HepG2 (cell line): ENCODE measurements around the gene SERPINB1. TPM values are rescaled to one million over a fixed set of nuclear protein-coding genes. Genes with fewer than 3 reads are reported as not detected.

Source experiments
- ELF3 ChIP-seq: IDR thresholded peaks from 2 replicates; pipeline ENCODE4 v1.6.1; 2016; ENCODE audit warnings: missing genetic modification reagents, missing compliant biosample characterization
- FOXA3 ChIP-seq: IDR thresholded peaks from 2 replicates; pipeline ENCODE4 v1.6.1; 2016; ENCODE audit warnings: missing genetic modification reagents, missing compliant biosample characterization
- IRF2 ChIP-seq: IDR thresholded peaks from 2 replicates; pipeline ENCODE4 v1.6.1; 2018; ENCODE audit warnings: missing genetic modification reagents, missing compliant biosample characterization
- RXRA ChIP-seq: sonication (generic); formaldehyde crosslinking; IDR thresholded peaks from 2 replicates; pipeline ENCODE4 v1.5.1; 2020; ENCODE audit warnings: missing genetic modification reagents
- ZNF383 ChIP-seq: sonication (generic); formaldehyde crosslinking; IDR thresholded peaks from 2 replicates; pipeline ENCODE4 v1.4.0; 2020; ENCODE audit warnings: missing genetic modification reagents, mild to moderate bottlenecking, borderline replicate concordance
- ZNF839 ChIP-seq: sonication (generic); formaldehyde crosslinking; IDR thresholded peaks from 2 replicates; pipeline ENCODE4 v1.4.0; 2020; ENCODE audit warnings: missing genetic modification reagents, mild to moderate bottlenecking, borderline replicate concordance
- polyA plus RNA-seq, 8 experiments: library from polyadenylated mRNA; depleted of rRNA in 3 of 8; stranded (reverse) in 7 of 8; unstranded in 1 of 8; fragments of >200 nt; fragmentation: Illumina TruSeq in 4 of 8; extraction: Trizol in 4 of 8; gene quantifications; 2 replicates each; pipeline versions ENCODE4 v1.2.1 to v1.2.3, GENCODE V29; 2011 to 2016; ENCODE audit warnings: low read depth in 4 of 8, missing spikeins in 1 of 8, mixed read lengths in 1 of 8; ENCODE audit not compliant: insufficient read depth in 1 of 8
- total RNA-seq, 5 experiments: library from RNA; depleted of rRNA; stranded (reverse); fragments of >200 nt; fragmentation: Illumina TruSeq; extraction: Trizol; gene quantifications; 2 replicates each; pipeline ENCODE4 v1.2.3, GENCODE V29; 2016; ENCODE audit warnings: low read depth in 1 of 5
- TF ChIP-seq, protein P1 (sequence below): sonication (generic); formaldehyde crosslinking; IDR thresholded peaks from 2 replicates; pipeline ENCODE4 v1.4.0; 2020; ENCODE audit warnings: low read depth, missing genetic modification reagents
- TF ChIP-seq, protein P2 (sequence below): sonication (generic); formaldehyde crosslinking; IDR thresholded peaks from 2 replicates; pipeline ENCODE4 v1.4.0; 2020; ENCODE audit warnings: mild to moderate bottlenecking, low read depth, missing genetic modification reagents
- TF ChIP-seq, protein P3 (sequence below): sonication (generic); formaldehyde crosslinking; IDR thresholded peaks from 2 replicates; pipeline ENCODE4 v1.8.0; 2022; ENCODE audit warnings: mild to moderate bottlenecking, missing genetic modification reagents
- TF ChIP-seq, protein P4 (sequence below): sonication (generic); formaldehyde crosslinking; conservative IDR thresholded peaks from 2 replicates; pipeline ENCODE4 v1.8.0; 2022; ENCODE audit warnings: mild to moderate bottlenecking, moderate library complexity, missing genetic modification reagents
- TF ChIP-seq, protein P5 (sequence below): sonication (generic); formaldehyde crosslinking; IDR thresholded peaks from 2 replicates; pipeline ENCODE4 v1.9.0; 2021; ENCODE audit warnings: mild to moderate bottlenecking, missing genetic modification reagents

The SERPINB1 gene
- total and polyA plus RNA-seq, 2 of the 13 experiments (the other 11 are each of a cell fraction or from before 2014, with no cell fraction given) = 41.4 to 60.5 TPM

DNA sequence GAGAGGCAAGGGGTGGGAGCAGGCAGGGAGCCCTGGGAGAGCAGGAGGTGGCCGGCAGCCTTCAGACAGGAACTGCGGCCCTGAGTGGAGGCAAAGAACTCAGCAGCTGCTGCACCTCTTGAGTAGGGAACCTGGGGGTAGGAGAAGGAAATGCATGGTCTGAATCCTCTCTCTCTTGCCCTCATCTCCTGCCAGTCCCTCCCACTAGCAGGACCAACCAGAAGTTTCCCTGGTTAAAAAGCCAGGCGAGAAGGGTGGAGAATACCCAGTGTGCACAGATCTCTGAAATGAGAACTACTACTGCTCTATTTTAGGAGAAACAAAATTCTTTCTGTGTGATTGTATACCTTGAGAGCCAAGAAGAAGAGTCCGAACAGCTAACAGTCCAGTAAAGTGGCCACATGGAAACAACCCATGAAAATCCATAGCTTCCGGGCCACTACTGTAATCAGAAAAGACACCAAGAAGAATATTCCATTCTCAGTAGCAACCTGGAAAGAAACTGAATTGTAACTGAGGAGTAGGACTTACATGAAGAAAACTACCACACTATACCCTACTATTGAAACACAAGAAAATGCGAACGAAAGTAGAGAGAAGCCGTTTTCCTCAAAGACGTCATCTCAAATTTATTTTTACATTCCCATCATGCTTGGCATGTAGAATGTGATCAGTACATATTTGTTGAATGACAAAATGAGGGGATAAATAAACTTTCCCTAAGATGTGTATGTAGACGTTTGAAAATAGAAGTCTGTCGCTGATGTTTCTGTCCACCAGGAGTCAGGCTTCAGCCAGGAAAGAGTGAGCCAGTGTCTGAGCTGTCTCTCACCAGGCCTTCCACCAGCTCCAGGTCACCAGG is 50.8 kb downstream of the SERPINB1 start (continued):
- TF ChIP-seq, protein P1, sequence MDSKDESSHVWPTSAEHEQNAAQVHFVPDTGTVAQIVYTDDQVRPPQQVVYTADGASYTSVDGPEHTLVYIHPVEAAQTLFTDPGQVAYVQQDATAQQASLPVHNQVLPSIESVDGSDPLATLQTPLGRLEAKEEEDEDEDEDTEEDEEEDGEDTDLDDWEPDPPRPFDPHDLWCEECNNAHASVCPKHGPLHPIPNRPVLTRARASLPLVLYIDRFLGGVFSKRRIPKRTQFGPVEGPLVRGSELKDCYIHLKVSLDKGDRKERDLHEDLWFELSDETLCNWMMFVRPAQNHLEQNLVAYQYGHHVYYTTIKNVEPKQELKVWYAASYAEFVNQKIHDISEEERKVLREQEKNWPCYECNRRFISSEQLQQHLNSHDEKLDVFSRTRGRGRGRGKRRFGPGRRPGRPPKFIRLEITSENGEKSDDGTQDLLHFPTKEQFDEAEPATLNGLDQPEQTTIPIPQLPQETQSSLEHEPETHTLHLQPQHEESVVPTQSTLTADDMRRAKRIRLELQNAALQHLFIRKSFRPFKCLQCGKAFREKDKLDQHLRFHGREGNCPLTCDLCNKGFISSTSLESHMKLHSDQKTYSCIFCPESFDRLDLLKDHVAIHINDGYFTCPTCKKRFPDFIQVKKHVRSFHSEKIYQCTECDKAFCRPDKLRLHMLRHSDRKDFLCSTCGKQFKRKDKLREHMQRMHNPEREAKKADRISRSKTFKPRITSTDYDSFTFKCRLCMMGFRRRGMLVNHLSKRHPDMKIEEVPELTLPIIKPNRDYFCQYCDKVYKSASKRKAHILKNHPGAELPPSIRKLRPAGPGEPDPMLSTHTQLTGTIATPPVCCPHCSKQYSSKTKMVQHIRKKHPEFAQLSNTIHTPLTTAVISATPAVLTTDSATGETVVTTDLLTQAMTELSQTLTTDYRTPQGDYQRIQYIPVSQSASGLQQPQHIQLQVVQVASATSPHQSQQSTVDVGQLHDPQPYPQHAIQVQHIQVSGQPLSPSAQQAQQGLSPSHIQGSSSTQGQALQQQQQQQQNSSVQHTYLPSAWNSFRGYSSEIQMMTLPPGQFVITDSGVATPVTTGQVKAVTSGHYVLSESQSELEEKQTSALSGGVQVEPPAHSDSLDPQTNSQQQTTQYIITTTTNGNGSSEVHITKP (CRISPR knock-in tag) = no peak
- TF ChIP-seq, protein P2, sequence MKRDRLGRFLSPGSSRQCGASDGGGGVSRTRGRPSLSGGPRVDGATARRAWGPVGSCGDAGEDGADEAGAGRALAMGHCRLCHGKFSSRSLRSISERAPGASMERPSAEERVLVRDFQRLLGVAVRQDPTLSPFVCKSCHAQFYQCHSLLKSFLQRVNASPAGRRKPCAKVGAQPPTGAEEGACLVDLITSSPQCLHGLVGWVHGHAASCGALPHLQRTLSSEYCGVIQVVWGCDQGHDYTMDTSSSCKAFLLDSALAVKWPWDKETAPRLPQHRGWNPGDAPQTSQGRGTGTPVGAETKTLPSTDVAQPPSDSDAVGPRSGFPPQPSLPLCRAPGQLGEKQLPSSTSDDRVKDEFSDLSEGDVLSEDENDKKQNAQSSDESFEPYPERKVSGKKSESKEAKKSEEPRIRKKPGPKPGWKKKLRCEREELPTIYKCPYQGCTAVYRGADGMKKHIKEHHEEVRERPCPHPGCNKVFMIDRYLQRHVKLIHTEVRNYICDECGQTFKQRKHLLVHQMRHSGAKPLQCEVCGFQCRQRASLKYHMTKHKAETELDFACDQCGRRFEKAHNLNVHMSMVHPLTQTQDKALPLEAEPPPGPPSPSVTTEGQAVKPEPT = no peak
- TF ChIP-seq, protein P3, sequence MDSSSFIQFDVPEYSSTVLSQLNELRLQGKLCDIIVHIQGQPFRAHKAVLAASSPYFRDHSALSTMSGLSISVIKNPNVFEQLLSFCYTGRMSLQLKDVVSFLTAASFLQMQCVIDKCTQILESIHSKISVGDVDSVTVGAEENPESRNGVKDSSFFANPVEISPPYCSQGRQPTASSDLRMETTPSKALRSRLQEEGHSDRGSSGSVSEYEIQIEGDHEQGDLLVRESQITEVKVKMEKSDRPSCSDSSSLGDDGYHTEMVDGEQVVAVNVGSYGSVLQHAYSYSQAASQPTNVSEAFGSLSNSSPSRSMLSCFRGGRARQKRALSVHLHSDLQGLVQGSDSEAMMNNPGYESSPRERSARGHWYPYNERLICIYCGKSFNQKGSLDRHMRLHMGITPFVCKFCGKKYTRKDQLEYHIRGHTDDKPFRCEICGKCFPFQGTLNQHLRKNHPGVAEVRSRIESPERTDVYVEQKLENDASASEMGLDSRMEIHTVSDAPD = no peak
- no peak for TF ChIP-seq ZNF839 (CRISPR knock-in tag)
- no peak for TF ChIP-seq ZNF383 (CRISPR knock-in tag)
- TF ChIP-seq IRF2 = peak; percentile 73
- TF ChIP-seq, protein P4, sequence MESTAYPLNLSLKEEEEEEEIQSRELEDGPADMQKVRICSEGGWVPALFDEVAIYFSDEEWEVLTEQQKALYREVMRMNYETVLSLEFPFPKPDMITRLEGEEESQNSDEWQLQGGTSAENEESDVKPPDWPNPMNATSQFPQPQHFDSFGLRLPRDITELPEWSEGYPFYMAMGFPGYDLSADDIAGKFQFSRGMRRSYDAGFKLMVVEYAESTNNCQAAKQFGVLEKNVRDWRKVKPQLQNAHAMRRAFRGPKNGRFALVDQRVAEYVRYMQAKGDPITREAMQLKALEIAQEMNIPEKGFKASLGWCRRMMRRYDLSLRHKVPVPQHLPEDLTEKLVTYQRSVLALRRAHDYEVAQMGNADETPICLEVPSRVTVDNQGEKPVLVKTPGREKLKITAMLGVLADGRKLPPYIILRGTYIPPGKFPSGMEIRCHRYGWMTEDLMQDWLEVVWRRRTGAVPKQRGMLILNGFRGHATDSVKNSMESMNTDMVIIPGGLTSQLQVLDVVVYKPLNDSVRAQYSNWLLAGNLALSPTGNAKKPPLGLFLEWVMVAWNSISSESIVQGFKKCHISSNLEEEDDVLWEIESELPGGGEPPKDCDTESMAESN (CRISPR knock-in tag) = peak; percentile 52; the same call in 1 of the 2 replicates
- no peak for TF ChIP-seq RXRA (CRISPR knock-in tag)
- TF ChIP-seq, protein P5, sequence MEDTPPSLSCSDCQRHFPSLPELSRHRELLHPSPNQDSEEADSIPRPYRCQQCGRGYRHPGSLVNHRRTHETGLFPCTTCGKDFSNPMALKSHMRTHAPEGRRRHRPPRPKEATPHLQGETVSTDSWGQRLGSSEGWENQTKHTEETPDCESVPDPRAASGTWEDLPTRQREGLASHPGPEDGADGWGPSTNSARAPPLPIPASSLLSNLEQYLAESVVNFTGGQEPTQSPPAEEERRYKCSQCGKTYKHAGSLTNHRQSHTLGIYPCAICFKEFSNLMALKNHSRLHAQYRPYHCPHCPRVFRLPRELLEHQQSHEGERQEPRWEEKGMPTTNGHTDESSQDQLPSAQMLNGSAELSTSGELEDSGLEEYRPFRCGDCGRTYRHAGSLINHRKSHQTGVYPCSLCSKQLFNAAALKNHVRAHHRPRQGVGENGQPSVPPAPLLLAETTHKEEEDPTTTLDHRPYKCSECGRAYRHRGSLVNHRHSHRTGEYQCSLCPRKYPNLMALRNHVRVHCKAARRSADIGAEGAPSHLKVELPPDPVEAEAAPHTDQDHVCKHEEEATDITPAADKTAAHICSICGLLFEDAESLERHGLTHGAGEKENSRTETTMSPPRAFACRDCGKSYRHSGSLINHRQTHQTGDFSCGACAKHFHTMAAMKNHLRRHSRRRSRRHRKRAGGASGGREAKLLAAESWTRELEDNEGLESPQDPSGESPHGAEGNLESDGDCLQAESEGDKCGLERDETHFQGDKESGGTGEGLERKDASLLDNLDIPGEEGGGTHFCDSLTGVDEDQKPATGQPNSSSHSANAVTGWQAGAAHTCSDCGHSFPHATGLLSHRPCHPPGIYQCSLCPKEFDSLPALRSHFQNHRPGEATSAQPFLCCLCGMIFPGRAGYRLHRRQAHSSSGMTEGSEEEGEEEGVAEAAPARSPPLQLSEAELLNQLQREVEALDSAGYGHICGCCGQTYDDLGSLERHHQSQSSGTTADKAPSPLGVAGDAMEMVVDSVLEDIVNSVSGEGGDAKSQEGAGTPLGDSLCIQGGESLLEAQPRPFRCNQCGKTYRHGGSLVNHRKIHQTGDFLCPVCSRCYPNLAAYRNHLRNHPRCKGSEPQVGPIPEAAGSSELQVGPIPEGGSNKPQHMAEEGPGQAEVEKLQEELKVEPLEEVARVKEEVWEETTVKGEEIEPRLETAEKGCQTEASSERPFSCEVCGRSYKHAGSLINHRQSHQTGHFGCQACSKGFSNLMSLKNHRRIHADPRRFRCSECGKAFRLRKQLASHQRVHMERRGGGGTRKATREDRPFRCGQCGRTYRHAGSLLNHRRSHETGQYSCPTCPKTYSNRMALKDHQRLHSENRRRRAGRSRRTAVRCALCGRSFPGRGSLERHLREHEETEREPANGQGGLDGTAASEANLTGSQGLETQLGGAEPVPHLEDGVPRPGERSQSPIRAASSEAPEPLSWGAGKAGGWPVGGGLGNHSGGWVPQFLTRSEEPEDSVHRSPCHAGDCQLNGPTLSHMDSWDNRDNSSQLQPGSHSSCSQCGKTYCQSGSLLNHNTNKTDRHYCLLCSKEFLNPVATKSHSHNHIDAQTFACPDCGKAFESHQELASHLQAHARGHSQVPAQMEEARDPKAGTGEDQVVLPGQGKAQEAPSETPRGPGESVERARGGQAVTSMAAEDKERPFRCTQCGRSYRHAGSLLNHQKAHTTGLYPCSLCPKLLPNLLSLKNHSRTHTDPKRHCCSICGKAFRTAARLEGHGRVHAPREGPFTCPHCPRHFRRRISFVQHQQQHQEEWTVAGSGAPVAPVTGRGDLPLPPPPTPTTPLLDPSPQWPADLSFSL (CRISPR knock-in tag) = no peak
- TF ChIP-seq ELF3 = peak; percentile 64
- TF ChIP-seq FOXA3 (CRISPR knock-in tag) = peak; percentile 25; the same call in 1 of the 2 replicates
